ENCODE measurements around the gene CIITA.

The CIITA gene

DNA sequence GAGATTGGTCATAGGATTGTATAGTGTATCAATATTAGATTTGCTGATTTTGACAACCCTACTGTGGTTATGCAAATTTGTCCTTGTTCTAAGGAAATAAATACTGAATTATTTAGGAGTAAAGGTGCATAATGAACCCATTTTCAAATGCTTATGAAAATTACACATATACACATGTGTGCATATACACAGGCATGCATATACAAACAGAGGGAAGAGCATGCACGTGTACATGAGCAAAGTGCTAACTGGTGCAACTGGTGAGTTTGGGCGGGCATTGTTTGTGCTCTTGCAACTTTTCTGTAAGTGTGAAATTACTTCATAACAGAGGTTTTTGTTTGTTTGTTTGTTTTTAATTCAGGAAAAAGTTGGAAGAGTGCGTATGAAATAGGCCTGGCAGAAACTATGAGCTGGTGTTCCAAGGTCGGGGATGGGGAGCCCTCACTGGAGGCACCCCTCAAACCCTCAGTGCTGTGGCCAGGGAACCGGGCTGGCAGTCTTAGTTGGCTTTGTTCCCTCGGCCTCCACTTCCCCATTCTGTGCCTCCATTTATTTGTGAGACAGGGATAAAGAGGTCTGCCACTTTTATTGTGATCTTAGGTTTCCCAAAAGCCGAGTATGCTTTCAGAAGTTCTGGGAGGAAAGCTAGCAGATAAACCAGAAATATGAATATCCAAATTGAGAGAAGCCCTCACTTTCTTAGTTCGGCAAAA, 59.4 kb downstream of the CIITA start:
- Histone ChIP-seq H3K27ac (no peak overlapping the region), H3K4me1 (ENCODE audit: low read depth, poor library complexity, severe bottlenecking) (peaks cover 37% of the 10 kb centered on the region), H3K4me3 (IDR thresholded peaks at IDR 0.05; ENCODE audit: insufficient read depth, low read depth, low read length) (no peak overlapping the region), H3K79me2 (ENCODE audit: insufficient read depth, low read depth) (peaks cover 37% of the 10 kb centered on the region; the same call in 1 of the 2 replicates), H3K4me2 (no peak overlapping the region), H3K36me3 (ENCODE audit: insufficient read depth) (no peaks in the 10 kb centered on the region), H4K20me1 (ENCODE audit: insufficient read depth) (no peaks in the 10 kb centered on the region), H3K9ac (no peak overlapping the region), H2AFZ (ENCODE audit: low read depth) (no peak overlapping the region), H3K27me3 (ENCODE audit: insufficient read depth, low read depth) (no peaks in the 10 kb centered on the region)
- TF ChIP-seq, protein P1, sequence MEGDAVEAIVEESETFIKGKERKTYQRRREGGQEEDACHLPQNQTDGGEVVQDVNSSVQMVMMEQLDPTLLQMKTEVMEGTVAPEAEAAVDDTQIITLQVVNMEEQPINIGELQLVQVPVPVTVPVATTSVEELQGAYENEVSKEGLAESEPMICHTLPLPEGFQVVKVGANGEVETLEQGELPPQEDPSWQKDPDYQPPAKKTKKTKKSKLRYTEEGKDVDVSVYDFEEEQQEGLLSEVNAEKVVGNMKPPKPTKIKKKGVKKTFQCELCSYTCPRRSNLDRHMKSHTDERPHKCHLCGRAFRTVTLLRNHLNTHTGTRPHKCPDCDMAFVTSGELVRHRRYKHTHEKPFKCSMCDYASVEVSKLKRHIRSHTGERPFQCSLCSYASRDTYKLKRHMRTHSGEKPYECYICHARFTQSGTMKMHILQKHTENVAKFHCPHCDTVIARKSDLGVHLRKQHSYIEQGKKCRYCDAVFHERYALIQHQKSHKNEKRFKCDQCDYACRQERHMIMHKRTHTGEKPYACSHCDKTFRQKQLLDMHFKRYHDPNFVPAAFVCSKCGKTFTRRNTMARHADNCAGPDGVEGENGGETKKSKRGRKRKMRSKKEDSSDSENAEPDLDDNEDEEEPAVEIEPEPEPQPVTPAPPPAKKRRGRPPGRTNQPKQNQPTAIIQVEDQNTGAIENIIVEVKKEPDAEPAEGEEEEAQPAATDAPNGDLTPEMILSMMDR (conservative IDR thresholded peaks at IDR 0.05; ENCODE audit: low read depth, low read length), result no peak

DNA sequence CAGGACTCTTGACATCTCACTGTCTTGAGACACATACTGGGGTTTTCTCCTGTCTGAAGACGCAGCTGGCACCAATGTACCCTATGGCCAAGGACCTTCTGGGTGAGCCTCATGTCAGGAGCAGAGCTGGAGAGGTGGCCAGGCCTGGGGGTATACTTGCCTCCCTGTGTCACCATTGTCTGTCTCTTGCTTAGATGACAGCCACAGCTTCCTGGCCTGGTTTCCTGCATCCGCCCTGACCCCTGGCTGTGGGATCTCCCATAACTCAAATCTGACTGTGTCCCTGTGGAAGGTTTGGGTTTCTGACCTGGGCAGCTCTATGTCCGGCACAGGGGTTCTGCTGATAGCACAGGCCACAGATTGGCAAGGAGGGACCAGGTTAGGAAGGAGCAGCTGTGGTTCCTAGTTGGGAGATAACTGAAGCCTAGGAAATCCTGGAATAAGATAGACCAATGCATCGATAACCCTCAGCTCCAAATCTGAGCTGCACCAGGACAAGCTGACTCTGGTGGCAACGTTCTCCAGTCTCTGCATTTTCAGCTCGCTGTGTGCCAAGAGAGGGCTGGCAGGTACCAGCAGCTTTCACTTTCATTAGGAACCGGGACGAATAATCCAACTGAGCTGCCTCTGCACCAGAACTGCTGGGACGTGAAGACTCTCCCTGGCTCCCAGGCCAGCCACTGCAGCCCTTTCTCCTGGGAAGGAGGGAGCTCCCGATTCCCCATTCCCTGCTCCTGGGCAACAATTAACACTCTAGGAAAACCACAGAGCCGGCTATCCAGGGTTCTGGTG, 60.3 kb downstream of the CIITA start:
- Histone ChIP-seq H3K79me2 (ENCODE audit: insufficient read depth, low read depth) (peaks cover 33% of the 10 kb centered on the region; the same call in 1 of the 2 replicates), H3K9ac (no peak overlapping the region), H4K20me1 (ENCODE audit: insufficient read depth) (no peaks in the 10 kb centered on the region), H3K4me3 (IDR thresholded peaks at IDR 0.05; ENCODE audit: insufficient read depth, low read depth, low read length) (no peak overlapping the region), H3K36me3 (ENCODE audit: insufficient read depth) (no peaks in the 10 kb centered on the region), H2AFZ (ENCODE audit: low read depth) (no peak overlapping the region), H3K4me1 (ENCODE audit: low read depth, poor library complexity, severe bottlenecking) (peaks cover 37% of the 10 kb centered on the region), H3K27ac (no peak overlapping the region), H3K4me2 (no peak overlapping the region), H3K27me3 (ENCODE audit: insufficient read depth, low read depth) (no peaks in the 10 kb centered on the region)
- TF ChIP-seq, protein P1 (conservative IDR thresholded peaks at IDR 0.05; ENCODE audit: low read depth, low read length), result no peak

DNA sequence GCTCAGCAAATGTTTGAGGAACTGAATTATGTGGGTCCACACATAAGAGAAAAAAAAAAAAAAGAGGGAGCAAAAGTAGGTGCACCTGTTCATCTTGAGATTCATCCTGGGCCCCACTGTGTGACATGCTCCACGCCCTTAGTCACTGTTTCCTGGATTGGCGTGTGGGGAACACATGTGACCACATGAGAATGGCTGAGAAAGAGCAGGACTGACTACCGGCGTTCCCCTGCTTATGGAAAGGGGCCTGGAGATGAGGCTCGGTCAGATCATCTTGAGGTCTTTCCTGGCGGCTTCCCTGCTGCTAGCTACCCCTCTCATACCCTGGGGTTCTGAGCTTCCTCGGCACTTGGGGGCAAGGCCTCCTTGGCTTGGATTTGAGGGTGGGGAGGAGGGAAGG, 61.3 kb downstream of the CIITA start:
- H3K9ac ChIP-seq, result no peak overlapping the region
- peak overlapping the region; percentile 89; the same call in 1 of the 2 replicates for H3K4me2 ChIP-seq
- peaks cover 44% of the 10 kb centered on the region for H3K4me1 ChIP-seq (ENCODE audit: low read depth, poor library complexity, severe bottlenecking)
- H3K4me3 ChIP-seq (IDR thresholded peaks at IDR 0.05; ENCODE audit: insufficient read depth, low read depth, low read length), result no peak overlapping the region
- TF ChIP-seq, protein P1 (conservative IDR thresholded peaks at IDR 0.05; ENCODE audit: low read depth, low read length), result no peak
- no peaks in the 10 kb centered on the region for H3K27me3 ChIP-seq (ENCODE audit: insufficient read depth, low read depth)
- H3K27ac ChIP-seq, result no peak overlapping the region
- H3K36me3 ChIP-seq (ENCODE audit: insufficient read depth), result no peaks in the 10 kb centered on the region
- no peaks in the 10 kb centered on the region for H4K20me1 ChIP-seq (ENCODE audit: insufficient read depth)
- H3K79me2 ChIP-seq (ENCODE audit: insufficient read depth, low read depth), result peaks cover 33% of the 10 kb centered on the region; the same call in 1 of the 2 replicates
- no peak overlapping the region for H2AFZ ChIP-seq (ENCODE audit: low read depth)

DNA sequence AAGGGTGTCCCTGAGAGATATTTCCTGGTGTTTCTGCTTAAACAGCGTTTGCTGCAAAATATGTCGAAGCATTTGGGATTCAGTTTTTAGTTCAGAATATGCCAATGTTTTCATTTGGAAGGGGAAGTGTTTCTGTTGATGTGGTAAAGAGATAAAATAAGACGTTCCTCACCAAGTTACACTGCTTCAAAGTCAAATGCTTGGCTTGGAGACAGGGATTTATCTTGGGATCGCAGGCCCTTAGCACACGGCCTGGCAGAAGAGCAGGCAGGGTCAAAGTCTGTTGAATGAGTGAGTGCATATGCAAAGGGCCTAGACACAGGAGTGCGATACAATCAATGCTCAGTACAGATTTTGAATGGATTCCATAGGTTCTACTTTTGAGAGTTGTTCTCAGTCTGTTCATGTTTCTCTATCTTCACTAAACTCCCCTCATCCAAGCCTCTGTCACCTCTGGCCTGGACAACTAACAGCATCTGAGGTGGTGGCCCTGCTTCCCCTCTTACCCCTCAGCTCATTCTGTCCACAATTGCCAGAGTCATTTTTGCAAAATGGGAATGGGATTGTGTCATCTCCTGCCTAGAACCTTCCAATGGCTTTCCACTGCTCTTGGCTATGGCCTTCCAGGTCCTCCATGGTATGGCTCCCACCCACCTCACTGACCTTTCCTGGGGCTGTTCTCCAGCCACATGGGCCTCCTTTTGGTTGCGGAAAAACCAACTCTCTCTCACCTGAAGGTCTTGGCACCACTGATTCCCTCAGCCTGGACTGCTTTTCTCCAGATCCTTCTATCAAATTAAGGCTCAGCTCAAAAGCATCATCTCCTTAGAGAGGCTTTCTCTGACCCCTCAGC, 62.0 kb downstream of the CIITA start:
- Histone ChIP-seq H2AFZ (ENCODE audit: low read depth) (no peak overlapping the region), H3K4me2 (peak overlapping the region; percentile 89; the same call in 1 of the 2 replicates), H3K9ac (no peak overlapping the region), H4K20me1 (ENCODE audit: insufficient read depth) (no peaks in the 10 kb centered on the region), H3K4me1 (ENCODE audit: low read depth, poor library complexity, severe bottlenecking) (peaks cover 51% of the 10 kb centered on the region), H3K79me2 (ENCODE audit: insufficient read depth, low read depth) (peaks cover 33% of the 10 kb centered on the region; the same call in 1 of the 2 replicates), H3K27me3 (ENCODE audit: insufficient read depth, low read depth) (no peaks in the 10 kb centered on the region), H3K36me3 (ENCODE audit: insufficient read depth) (no peaks in the 10 kb centered on the region), H3K4me3 (IDR thresholded peaks at IDR 0.05; ENCODE audit: insufficient read depth, low read depth, low read length) (no peak overlapping the region), H3K27ac (no peak overlapping the region)
- TF ChIP-seq, protein P1 (conservative IDR thresholded peaks at IDR 0.05; ENCODE audit: low read depth, low read length), result no peak

All from KMS-11 (cell line).